HUES6 (cell line): ENCODE data around the gene BCAR3.
"Not testable (repeated sequence)": the region's sequence is repeated elsewhere in the genome, so short reads cannot be mapped to it uniquely, and the experiment has no call there.

Experiments
- H3K27ac ChIP-seq: 2 replicates; pipeline ENCODE4 v1.7.0; 2013; ENCODE audit warnings: low read depth, mild to moderate bottlenecking, low read length, inconsistent platforms
- H3K27me3 ChIP-seq: 2 replicates; pipeline ENCODE4 v1.6.1; 2013; ENCODE audit warnings: low read length; ENCODE audit not compliant: control insufficient read depth, insufficient read depth
- H3K36me3 ChIP-seq: 2 replicates; pipeline ENCODE4 v1.6.1; 2013; ENCODE audit warnings: low read length; ENCODE audit not compliant: control insufficient read depth, insufficient read depth
- H3K4me1 ChIP-seq: 2 replicates; pipeline ENCODE4 v1.6.1; 2013; ENCODE audit warnings: low read length; ENCODE audit not compliant: control insufficient read depth, insufficient read depth
- H3K4me3 ChIP-seq: 2 replicates; pipeline ENCODE4 v1.5.1; 2013; ENCODE audit warnings: low read depth, low read length
- H3K9ac ChIP-seq: one replicate; pipeline ENCODE4 v1.6.1; 2013; ENCODE audit warnings: mild to moderate bottlenecking, low read length
- H3K9me3 ChIP-seq: 2 replicates; pipeline ENCODE4 v1.6.1; 2013; ENCODE audit warnings: low read depth, low read length; ENCODE audit not compliant: control insufficient read depth, insufficient read depth

Gene BCAR3

DNA sequence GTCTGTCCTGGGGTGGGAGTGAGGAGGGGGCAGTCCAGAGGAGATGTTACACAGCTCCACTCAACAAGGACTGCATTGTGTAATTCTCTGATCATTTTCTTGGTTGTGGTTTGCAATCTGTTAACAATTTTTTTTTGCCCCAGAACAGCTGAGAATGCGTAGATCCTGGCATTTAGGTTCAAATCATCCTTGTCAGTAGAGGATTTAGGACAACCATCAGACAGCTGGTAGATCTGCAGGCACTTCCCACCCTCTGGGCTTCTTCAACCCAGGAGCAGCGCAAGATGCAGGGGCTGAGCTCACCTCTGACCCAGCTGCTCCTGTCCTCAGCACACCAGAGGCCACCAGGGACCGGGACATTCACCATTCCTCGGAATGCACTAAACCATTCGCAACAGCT is 13.5 kb downstream of the BCAR3 start:
- H3K4me1 ChIP-seq, result peaks cover 47% of the 10 kb centered on the region
- no peak overlapping the region for H3K27ac ChIP-seq
- peaks cover 31% of the 10 kb centered on the region for H3K36me3 ChIP-seq
- no peak overlapping the region for H3K4me3 ChIP-seq
- H3K9me3 ChIP-seq, result no peaks in the 10 kb centered on the region
- no peaks in the 10 kb centered on the region for H3K27me3 ChIP-seq
- H3K9ac ChIP-seq, result peak overlapping the region; percentile 5

DNA sequence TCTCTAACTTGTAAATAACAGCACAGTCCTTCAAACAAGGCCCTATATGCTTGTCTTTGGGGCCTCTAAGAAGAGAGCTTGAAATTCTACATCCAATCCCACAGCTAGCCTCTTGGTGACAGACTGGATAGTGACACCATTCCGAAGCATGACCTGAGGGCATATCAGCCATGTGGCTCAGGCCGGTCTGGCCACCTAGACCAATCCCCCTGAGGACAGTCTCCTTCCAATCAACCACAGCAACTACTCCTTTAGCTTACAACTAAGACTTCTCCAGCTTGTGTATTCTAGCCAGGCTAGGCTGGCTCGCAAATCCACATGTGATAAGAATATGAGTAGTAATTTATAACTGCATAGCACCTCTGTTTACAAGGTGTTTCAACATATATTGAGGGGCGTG is 14.0 kb downstream of the BCAR3 start:
- H3K36me3 ChIP-seq, result peaks cover 30% of the 10 kb centered on the region
- H3K4me1 ChIP-seq, result peaks cover 52% of the 10 kb centered on the region
- H3K9ac ChIP-seq, result peak overlapping the region; percentile 12
- H3K27ac ChIP-seq, result no peak overlapping the region
- H3K4me3 ChIP-seq, result no peak overlapping the region
- no peaks in the 10 kb centered on the region for H3K27me3 ChIP-seq
- H3K9me3 ChIP-seq, result no peaks in the 10 kb centered on the region

DNA sequence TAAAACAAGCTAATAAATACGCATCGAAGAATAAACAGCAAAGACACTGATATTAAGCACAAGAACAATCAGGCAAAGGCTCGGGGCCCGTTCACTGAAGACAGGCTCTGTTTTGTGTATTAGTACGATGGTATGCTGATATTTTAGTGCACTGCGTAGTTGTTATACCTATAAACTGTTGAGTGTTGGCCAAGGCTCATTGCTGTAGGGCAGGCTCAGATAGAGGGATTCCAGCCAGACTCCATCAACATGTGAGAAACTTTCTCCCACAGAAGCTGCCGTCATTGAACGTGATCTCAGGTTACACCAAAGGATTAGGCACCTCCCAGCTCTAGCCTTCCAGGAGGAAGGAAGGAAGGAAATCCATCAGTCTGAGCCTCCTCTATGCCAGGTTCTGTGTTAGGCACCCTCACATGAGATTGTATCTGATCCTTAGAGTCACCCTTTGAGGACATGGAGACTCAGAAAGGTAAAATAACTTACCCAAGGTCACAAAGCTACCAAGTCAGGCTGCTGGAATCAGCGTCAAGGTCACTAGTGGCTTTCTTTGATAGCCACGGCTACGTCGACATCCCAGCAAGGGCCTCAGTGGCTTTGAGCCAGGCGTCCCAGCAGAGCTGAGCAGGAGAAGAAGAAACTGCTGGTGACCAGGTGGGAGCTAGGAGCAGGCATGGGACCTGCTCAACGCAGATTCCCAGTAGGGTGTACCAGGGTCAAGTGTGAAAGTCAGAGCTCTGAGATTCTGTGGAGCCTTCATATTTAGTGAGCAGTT is 14.8 kb downstream of the BCAR3 start:
- Histone ChIP-seq H3K36me3 (peaks cover 24% of the 10 kb centered on the region; the same call in 1 of the 2 replicates), H3K27me3 (no peaks in the 10 kb centered on the region), H3K9me3 (no peaks in the 10 kb centered on the region), H3K4me3 (no peak overlapping the region), H3K27ac (no peak overlapping the region), H3K9ac (no peak overlapping the region), H3K4me1 (peaks cover 60% of the 10 kb centered on the region)

GRCh38 chr1:93665015-93665414 is 16.6 kb downstream of the BCAR3 start:
- Histone ChIP-seq H3K36me3 (peaks cover 17% of the 10 kb centered on the region; the same call in 1 of the 2 replicates), H3K4me1 (peaks cover 61% of the 10 kb centered on the region), H3K27me3 (no peaks in the 10 kb centered on the region), H3K9ac (peak overlapping the region; percentile 36), H3K9me3 (no peaks in the 10 kb centered on the region), H3K4me3 (no peak overlapping the region), H3K27ac (no peak overlapping the region; the same call in 1 of the 2 replicates)

- Histone ChIP-seq H3K27ac (peak overlapping the region; percentile 65; the same call in 1 of the 2 replicates), H3K4me3 (no peak overlapping the region), H3K9ac (no peak overlapping the region), H3K36me3 (peaks cover 27% of the 10 kb centered on the region; the same call in 1 of the 2 replicates), H3K27me3 (no peaks in the 10 kb centered on the region), H3K9me3 (no peaks in the 10 kb centered on the region), H3K4me1 (peaks cover 62% of the 10 kb centered on the region)
Observed at GRCh38 chr1:93663208-93663614, 18.4 kb downstream of the BCAR3 start.

DNA sequence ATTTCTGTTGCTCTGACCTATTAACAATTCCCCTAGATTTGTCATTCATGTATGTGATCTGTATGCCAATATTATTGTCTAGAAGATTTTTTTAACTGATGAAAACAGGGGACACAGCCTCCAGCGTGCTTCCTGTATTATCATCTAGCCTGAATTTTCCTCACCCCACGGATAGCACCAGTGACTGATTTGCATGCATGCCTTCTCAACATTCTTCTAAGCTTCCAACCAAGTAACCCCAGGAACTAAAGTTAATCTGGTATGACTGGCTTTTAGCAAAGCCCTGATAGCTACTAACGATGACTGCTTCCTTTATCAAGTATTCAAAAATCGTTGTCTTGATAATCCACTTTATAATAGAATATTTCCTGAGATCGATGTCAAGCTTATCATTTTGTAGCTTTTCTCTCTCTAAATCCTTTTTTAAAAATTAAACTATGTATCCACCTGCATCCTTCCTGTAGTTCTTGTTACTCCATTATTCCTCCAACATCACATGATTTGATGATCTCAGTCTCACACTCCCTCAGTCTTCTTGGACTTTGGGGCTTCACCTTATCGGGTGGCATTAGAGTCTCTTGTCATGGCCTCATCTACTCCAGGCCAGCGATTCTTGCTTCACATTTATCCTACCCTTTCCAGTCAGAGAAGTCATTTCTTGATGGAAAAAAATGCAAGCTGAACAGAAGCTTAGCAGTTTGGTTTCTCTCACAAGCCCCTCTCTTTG is 19.0 kb downstream of the BCAR3 start:
- Histone ChIP-seq H3K4me1 (peaks cover 57% of the 10 kb centered on the region), H3K9ac (no peak overlapping the region), H3K36me3 (peaks cover 25% of the 10 kb centered on the region; the same call in 1 of the 2 replicates), H3K27me3 (no peaks in the 10 kb centered on the region), H3K27ac (peak overlapping the region; percentile 65; the same call in 1 of the 2 replicates), H3K9me3 (no peaks in the 10 kb centered on the region), H3K4me3 (no peak overlapping the region)

GRCh38 chr1:93661829-93662474 is 19.7 kb downstream of the BCAR3 start:
- Histone ChIP-seq H3K9ac (peak overlapping the region; percentile 28), H3K27ac (peak overlapping the region; percentile 65; the same call in 1 of the 2 replicates), H3K36me3 (peaks cover 25% of the 10 kb centered on the region; the same call in 1 of the 2 replicates), H3K4me3 (no peak overlapping the region), H3K4me1 (peaks cover 50% of the 10 kb centered on the region), H3K9me3 (no peaks in the 10 kb centered on the region), H3K27me3 (no peaks in the 10 kb centered on the region)

DNA sequence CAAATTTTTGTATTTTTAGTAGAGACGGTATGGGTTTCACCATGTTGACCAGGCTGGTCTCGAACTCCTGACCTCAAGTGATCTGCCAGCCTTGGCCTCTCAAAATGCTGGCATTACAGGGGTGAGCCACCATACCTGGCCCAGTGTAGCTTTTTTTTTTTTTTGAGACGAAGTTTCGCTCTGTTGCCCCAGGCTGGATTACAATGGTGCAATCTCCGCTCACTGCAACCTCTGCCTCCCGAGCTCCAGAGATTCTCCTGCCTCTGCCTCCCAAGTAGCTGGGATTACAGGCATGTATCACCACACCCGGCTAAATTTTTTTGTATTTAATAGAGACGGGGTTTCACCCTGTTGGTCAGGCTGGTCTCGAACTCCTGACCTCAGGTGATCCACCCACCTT is 20.3 kb downstream of the BCAR3 start:
- Histone ChIP-seq H3K4me1 (peaks cover 44% of the 10 kb centered on the region), H3K36me3 (peaks cover 22% of the 10 kb centered on the region; the same call in 1 of the 2 replicates)
- H3K27me3 ChIP-seq, H3K27ac ChIP-seq, H3K9ac ChIP-seq, H3K9me3 ChIP-seq, H3K4me3 ChIP-seq: not testable (repeated sequence)

GRCh38 chr1:93659822-93660503 is 21.7 kb downstream of the BCAR3 start:
- Histone ChIP-seq H3K9ac (no peak overlapping the region), H3K27ac (0 out of 2 replicates have a peak overlapping the region, but pooled peaks have one; percentile 26), H3K4me3 (no peak overlapping the region), H3K36me3 (peaks cover 22% of the 10 kb centered on the region; the same call in 1 of the 2 replicates), H3K27me3 (no peaks in the 10 kb centered on the region), H3K9me3 (no peaks in the 10 kb centered on the region), H3K4me1 (peaks cover 32% of the 10 kb centered on the region)

- Histone ChIP-seq H3K9ac (no peak overlapping the region), H3K9me3 (no peaks in the 10 kb centered on the region), H3K36me3 (peaks cover 15% of the 10 kb centered on the region; the same call in 1 of the 2 replicates), H3K27ac (no peak overlapping the region), H3K4me1 (peaks cover 18% of the 10 kb centered on the region), H3K27me3 (no peaks in the 10 kb centered on the region), H3K4me3 (no peak overlapping the region)
Observed at GRCh38 chr1:93658188-93658587, 23.4 kb downstream of the BCAR3 start.
